Neural cell (in vitro differentiated cells): Measurements from ENCODE around the gene BPIFB1.

ENCODE experiments used
- EP300 ChIP-seq: fragments of 450-650 bp; conservative IDR thresholded peaks from 2 replicates; pipeline ENCODE4 v1.6.1; 2014; ENCODE audit warnings: antibody characterized with exemption, mild to moderate bottlenecking, moderate library complexity; ENCODE audit not compliant: poor library complexity, severe bottlenecking
- EZH2 ChIP-seq: fragments of 200-600, 300-800 bp; shearing (Covaris generic), sonication (generic); IDR thresholded peaks from 2 replicates; pipeline ENCODE4 v1.6.1; 2014; ENCODE audit warnings: antibody characterized with exemption, low read length, borderline replicate concordance, mild to moderate bottlenecking; ENCODE audit not compliant: insufficient read depth, poor library complexity, severe bottlenecking
- MXI1 ChIP-seq: fragments of 450-650 bp; conservative IDR thresholded peaks from 2 replicates; pipeline ENCODE4 v1.6.1; 2014; ENCODE audit warnings: antibody characterized with exemption, mild to moderate bottlenecking; ENCODE audit not compliant: poor library complexity, severe bottlenecking
- POLR2AphosphoS5 ChIP-seq: IDR thresholded peaks from 2 replicates; pipeline ENCODE4 v1.6.1; 2012
- RAD21 ChIP-seq: fragments of 450-650 bp; conservative IDR thresholded peaks from 2 replicates; pipeline ENCODE4 v1.6.1; 2014; ENCODE audit warnings: antibody characterized with exemption, mild to moderate bottlenecking, moderate library complexity
- REST ChIP-seq: IDR thresholded peaks from 2 replicates; pipeline ENCODE4 v1.6.1; 2012; ENCODE audit warnings: borderline replicate concordance
- TF ChIP-seq, protein P1 (sequence below): fragments of 450-650 bp; IDR thresholded peaks from 2 replicates; pipeline ENCODE4 v1.5.1; 2014; ENCODE audit warnings: antibody characterized with exemption, mild to moderate bottlenecking, moderate library complexity; ENCODE audit not compliant: poor library complexity, severe bottlenecking

DNA sequence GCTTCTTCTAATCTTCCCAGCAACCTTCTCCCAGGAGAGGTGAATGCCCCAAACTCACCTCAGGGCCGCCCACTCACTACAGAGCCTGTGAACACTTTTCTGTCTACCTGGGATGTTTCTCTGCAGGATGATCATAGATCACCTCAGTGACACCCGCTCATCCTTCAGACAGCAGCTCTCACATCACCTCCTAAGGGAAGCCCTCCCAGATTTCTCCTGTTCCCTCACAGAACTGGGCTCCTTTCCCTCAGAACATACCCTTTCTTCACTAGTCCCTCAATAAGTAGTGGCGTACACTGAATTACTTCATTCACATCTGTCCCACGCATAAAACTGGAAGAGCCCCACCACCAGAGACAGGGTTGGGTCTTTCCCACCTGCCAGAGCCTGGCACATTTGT lies 60.5 kb downstream of the BPIFB1 start:
- TF ChIP-seq, protein P1, sequence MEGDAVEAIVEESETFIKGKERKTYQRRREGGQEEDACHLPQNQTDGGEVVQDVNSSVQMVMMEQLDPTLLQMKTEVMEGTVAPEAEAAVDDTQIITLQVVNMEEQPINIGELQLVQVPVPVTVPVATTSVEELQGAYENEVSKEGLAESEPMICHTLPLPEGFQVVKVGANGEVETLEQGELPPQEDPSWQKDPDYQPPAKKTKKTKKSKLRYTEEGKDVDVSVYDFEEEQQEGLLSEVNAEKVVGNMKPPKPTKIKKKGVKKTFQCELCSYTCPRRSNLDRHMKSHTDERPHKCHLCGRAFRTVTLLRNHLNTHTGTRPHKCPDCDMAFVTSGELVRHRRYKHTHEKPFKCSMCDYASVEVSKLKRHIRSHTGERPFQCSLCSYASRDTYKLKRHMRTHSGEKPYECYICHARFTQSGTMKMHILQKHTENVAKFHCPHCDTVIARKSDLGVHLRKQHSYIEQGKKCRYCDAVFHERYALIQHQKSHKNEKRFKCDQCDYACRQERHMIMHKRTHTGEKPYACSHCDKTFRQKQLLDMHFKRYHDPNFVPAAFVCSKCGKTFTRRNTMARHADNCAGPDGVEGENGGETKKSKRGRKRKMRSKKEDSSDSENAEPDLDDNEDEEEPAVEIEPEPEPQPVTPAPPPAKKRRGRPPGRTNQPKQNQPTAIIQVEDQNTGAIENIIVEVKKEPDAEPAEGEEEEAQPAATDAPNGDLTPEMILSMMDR, result no peak
- TF ChIP-seq POLR2AphosphoS5 (no peak), EZH2 (no peak), REST (no peak), RAD21 (no peak), EP300 (no peak), MXI1 (no peak)
